H1 (cell line): ENCODE results near the gene SBF2. TPM values are rescaled to one million over a fixed set of nuclear protein-coding genes. Genes with fewer than 3 reads are reported as not detected.

Experiments used
- CTCF ChIA-PET: fragments of 300-600 bp; sonication (Branson Sonifier 250); formaldehyde crosslinking; loops from one replicate; lab custom pipeline; 2021; ENCODE audit not compliant: partially characterized antibody; lab: Charles Lee
- POLR2A ChIA-PET: fragments of 300-600 bp; sonication (Branson Sonifier 250); formaldehyde crosslinking; loops from one replicate; lab custom pipeline; 2021; ENCODE audit warnings: inconsistent platforms; ENCODE audit not compliant: partially characterized antibody; lab: Charles Lee
- DNase-seq, 2 experiments: peaks; one replicate each; pipeline versions ENCODE4 v3.0.0 to v3.0.0-alpha.2; 2010 to 2022; ENCODE audit warnings: low spot score in 2 of 2, low read depth in 1 of 2, mixed read lengths in 1 of 2
- FAIRE-seq: peaks from 2 replicates; lab custom pipeline; 2011; peaks lifted over from hg19 to GRCh38; lab: Jason Lieb, UNC
- H2AFZ ChIP-seq: 2 replicates; pipeline ENCODE4 v1.8.1; 2012; ENCODE audit warnings: low read length, inconsistent platforms
- H2AK5ac ChIP-seq: 2 replicates; pipeline ENCODE4 v1.6.1; 2013; ENCODE audit warnings: low read depth, low read length
- H2BK120ac ChIP-seq: replicated peaks from 2 replicates; pipeline ENCODE3; 2013; ENCODE audit warnings: low read depth, low read length, inconsistent platforms
- H2BK12ac ChIP-seq: 2 replicates; pipeline ENCODE4 v1.6.1; 2013; ENCODE audit warnings: low read depth, low read length
- H2BK15ac ChIP-seq: 2 replicates; pipeline ENCODE4 v1.6.1; 2013; ENCODE audit warnings: low read length
- H2BK20ac ChIP-seq: 2 replicates; pipeline ENCODE4 v1.6.1; 2013; ENCODE audit warnings: low read length
- H2BK5ac ChIP-seq: 2 replicates; pipeline ENCODE4 v1.6.1; 2013; ENCODE audit warnings: low read depth, low read length
- H3K14ac ChIP-seq: 2 replicates; pipeline ENCODE4 v1.6.1; 2013; ENCODE audit warnings: inconsistent platforms; ENCODE audit not compliant: insufficient read length
- H3K18ac ChIP-seq: 2 replicates; pipeline ENCODE4 v1.6.1; 2013; ENCODE audit warnings: low read length; ENCODE audit errors: extremely low read depth
- H3K23ac ChIP-seq: 2 replicates; pipeline ENCODE4 v1.6.1; 2013; ENCODE audit warnings: inconsistent platforms; ENCODE audit not compliant: insufficient read length
- H3K23me2 ChIP-seq: 2 replicates; pipeline ENCODE4 v1.6.1; 2013; ENCODE audit warnings: low read depth, low read length
- H3K27ac ChIP-seq: 2 replicates; pipeline ENCODE4 v1.6.1; 2011; ENCODE audit warnings: low read depth, low read length, inconsistent platforms
- H3K27me3 ChIP-seq, 4 experiments: replicated peaks in 1 of 4; 1 replicate in 1 of 4; 2 replicates in 3 of 4; pipeline versions ENCODE4 v1.6.1 to v1.8.1; 2011 to 2013; ENCODE audit warnings: low read length in 3 of 4, mild to moderate bottlenecking in 3 of 4, inconsistent platforms in 2 of 4, mixed read lengths in 2 of 4, moderate library complexity in 1 of 4; ENCODE audit not compliant: control insufficient read depth in 3 of 4, insufficient read depth in 3 of 4; ENCODE audit errors: extremely low read depth in 1 of 4
- H3K36me3 ChIP-seq, 4 experiments: 2 replicates each; pipeline versions ENCODE4 v1.6.1 to v1.8.1; 2011 to 2013; ENCODE audit warnings: mild to moderate bottlenecking in 4 of 4, low read length in 3 of 4, moderate library complexity in 2 of 4, control low read depth in 1 of 4, inconsistent platforms in 1 of 4; ENCODE audit not compliant: insufficient read depth in 4 of 4, control insufficient read depth in 2 of 4
- H3K4ac ChIP-seq: replicated peaks from 2 replicates; pipeline ENCODE3; 2013; ENCODE audit warnings: low read length, low read depth, mixed read lengths, inconsistent platforms; ENCODE audit not compliant: insufficient read length
- H3K4me1 ChIP-seq, 4 experiments: replicated peaks in 1 of 4; 1 replicate in 1 of 4; 2 replicates in 3 of 4; pipeline versions ENCODE4 v1.6.1 to v1.8.1; 2011 to 2013; ENCODE audit warnings: low read length in 3 of 4, inconsistent platforms in 2 of 4, mixed read lengths in 1 of 4; ENCODE audit not compliant: insufficient read depth in 4 of 4, control insufficient read depth in 3 of 4
- H3K4me2 ChIP-seq, 2 experiments: 2 replicates each; pipeline versions ENCODE4 v1.6.1 to v1.8.1; 2011 to 2013; ENCODE audit warnings: low read depth in 2 of 2, low read length in 2 of 2, control low read depth in 1 of 2, inconsistent platforms in 1 of 2, mild to moderate bottlenecking in 1 of 2; ENCODE audit not compliant: insufficient read depth in 1 of 2
- H3K4me3 ChIP-seq, 4 experiments: fragments of 200-600, 300-600 bp in 1 of 4; sonication (generic), shearing (Covaris generic), sonication (Bioruptor Twin) in 1 of 4; 2 replicates each; pipeline versions ENCODE4 v1.5.1 to v1.8.1; 2011 to 2016; ENCODE audit warnings: low read length in 4 of 4, low read depth in 3 of 4, control low read depth in 2 of 4, inconsistent platforms in 2 of 4, mild to moderate bottlenecking in 2 of 4, mixed read lengths in 1 of 4, moderate library complexity in 1 of 4; ENCODE audit not compliant: insufficient read depth in 2 of 4; ENCODE audit errors: extremely low read depth in 1 of 4
- H3K56ac ChIP-seq: replicated peaks from 2 replicates; pipeline ENCODE3; 2013; ENCODE audit warnings: low read depth, mild to moderate bottlenecking, mixed read lengths, low read length, inconsistent platforms; ENCODE audit not compliant: insufficient read length
- H3K79me1 ChIP-seq: 2 replicates; pipeline ENCODE4 v1.6.1; 2013; ENCODE audit warnings: low read depth, low read length, control low read depth
- H3K79me2 ChIP-seq, 2 experiments: 2 replicates each; pipeline versions ENCODE4 v1.6.1 to v1.8.1; 2012 to 2013; ENCODE audit warnings: low read length in 2 of 2, mild to moderate bottlenecking in 2 of 2, inconsistent platforms in 1 of 2; ENCODE audit not compliant: insufficient read depth in 2 of 2, control insufficient read depth in 1 of 2
- H3K9ac ChIP-seq, 4 experiments: replicated peaks in 1 of 4; 1 replicate in 1 of 4; 2 replicates in 3 of 4; pipeline versions ENCODE4 v1.6.1 to v1.8.1; 2011 to 2013; ENCODE audit warnings: low read depth in 3 of 4, low read length in 3 of 4, control low read depth in 2 of 4, mild to moderate bottlenecking in 2 of 4, moderate library complexity in 2 of 4, inconsistent platforms in 1 of 4; ENCODE audit errors: extremely low read depth in 1 of 4
- H3K9me3 ChIP-seq, 2 experiments: 2 replicates each; pipeline versions ENCODE4 v1.6.1 to v1.8.1; 2012 to 2013; ENCODE audit warnings: mild to moderate bottlenecking in 2 of 2, moderate library complexity in 2 of 2, control low read depth in 1 of 2, inconsistent platforms in 1 of 2, low read depth in 1 of 2, low read length in 1 of 2, mixed read lengths in 1 of 2; ENCODE audit not compliant: insufficient read depth in 2 of 2
- H4K20me1 ChIP-seq, 2 experiments: replicated peaks in 1 of 2; 2 replicates each; pipeline versions ENCODE3 to v1.8.1; 2011 to 2013; ENCODE audit warnings: inconsistent platforms in 2 of 2, low read length in 2 of 2, mild to moderate bottlenecking in 1 of 2; ENCODE audit not compliant: insufficient read depth in 2 of 2, control insufficient read depth in 1 of 2
- H4K5ac ChIP-seq: 2 replicates; pipeline ENCODE4 v1.6.1; 2013; ENCODE audit warnings: low read length, low read depth, mixed read lengths, inconsistent platforms; ENCODE audit not compliant: insufficient read length
- H4K8ac ChIP-seq: 2 replicates; pipeline ENCODE4 v1.8.0; 2013; ENCODE audit warnings: mild to moderate bottlenecking, moderate library complexity, low read length, inconsistent platforms; ENCODE audit not compliant: insufficient read depth; ENCODE audit errors: extremely low read depth
- H4K91ac ChIP-seq: replicated peaks from 2 replicates; pipeline ENCODE3; 2013; ENCODE audit warnings: low read length, mixed read lengths, inconsistent platforms; ENCODE audit not compliant: insufficient read length
- BCL11A ChIP-seq, 2 experiments: IDR thresholded peaks; one replicate each; pipeline ENCODE4 v1.6.1; 2011; ENCODE audit warnings: low read depth in 2 of 2, low read length in 2 of 2, mild to moderate bottlenecking in 2 of 2
- CBX8 ChIP-seq: fragments of 300-800, 300-1000 bp; sonication (generic); IDR thresholded peaks from 2 replicates; pipeline ENCODE4 v1.7.1; 2016; ENCODE audit warnings: low read depth, low read length, borderline replicate concordance
- E2F6 ChIP-seq: IDR thresholded peaks from 2 replicates; pipeline ENCODE4 v1.6.1; 2012; ENCODE audit warnings: inconsistent platforms
- GABPA ChIP-seq: IDR thresholded peaks from 2 replicates; pipeline ENCODE4 v1.6.1; 2011; ENCODE audit warnings: mild to moderate bottlenecking, low read length, moderate library complexity, borderline replicate concordance; ENCODE audit not compliant: insufficient read depth
- HDAC2 ChIP-seq, 2 experiments: fragments of 300-600 bp in 1 of 2; sonication (generic) in 1 of 2; IDR thresholded peaks; 2 replicates each; pipeline ENCODE4 v1.6.1; 2011 to 2012; ENCODE audit warnings: low read depth in 2 of 2, low read length in 2 of 2, mild to moderate bottlenecking in 2 of 2, moderate library complexity in 2 of 2, borderline replicate concordance in 1 of 2, inconsistent platforms in 1 of 2
- MAX ChIP-seq: IDR thresholded peaks from 2 replicates; pipeline ENCODE4 v1.6.1; 2012; ENCODE audit warnings: inconsistent platforms
- POLR2A ChIP-seq, 2 experiments: IDR thresholded peaks; 1 replicate in 1 of 2; 2 replicates in 1 of 2; pipeline ENCODE4 v1.6.1; 2011; ENCODE audit warnings: low read depth in 2 of 2, low read length in 2 of 2, mild to moderate bottlenecking in 2 of 2; ENCODE audit errors: control extremely low read depth in 1 of 2
- RBBP5 ChIP-seq: IDR thresholded peaks from 2 replicates; pipeline ENCODE4 v1.7.1; 2012; ENCODE audit warnings: low read depth, mild to moderate bottlenecking, inconsistent platforms, low read length, moderate library complexity, borderline replicate concordance
- SIRT6 ChIP-seq: IDR thresholded peaks from one replicate; pipeline ENCODE4 v1.7.1; 2012; ENCODE audit warnings: low read length, inconsistent platforms
- SP1 ChIP-seq: IDR thresholded peaks from 2 replicates; pipeline ENCODE4 v1.6.1; 2011; ENCODE audit warnings: low read depth, low read length
- SUZ12 ChIP-seq: fragments of 200-600 bp; sonication (generic); IDR thresholded peaks from 2 replicates; pipeline ENCODE4 v1.6.1; 2012; ENCODE audit warnings: mild to moderate bottlenecking, inconsistent platforms, low read length, moderate library complexity, mixed read lengths
- TCF12 ChIP-seq: IDR thresholded peaks from 2 replicates; pipeline ENCODE4 v1.6.1; 2011; ENCODE audit warnings: low read depth, mild to moderate bottlenecking, low read length
- YY1 ChIP-seq: IDR thresholded peaks from 2 replicates; pipeline ENCODE4 v1.6.1; 2011; ENCODE audit warnings: low read depth, mild to moderate bottlenecking, low read length
- WGBS, 2 experiments: shearing (Covaris generic) in 1 of 2; methylation state at CpG; one replicate each; pipeline versions ENCODE4 v1.1.6 to v1.1.7; 2013 to 2015; ENCODE audit warnings: low lambda C conversion rate in 2 of 2, mixed read lengths in 2 of 2, inconsistent platforms in 1 of 2, low coverage in 1 of 2, missing lambda C conversion rate in 1 of 2; ENCODE audit not compliant: insufficient replicate concordance in 2 of 2, insufficient coverage in 1 of 2, insufficient read length in 1 of 2; ENCODE audit errors: extremely low coverage in 1 of 2, missing lambda C conversion rate in 1 of 2; 5-methylcytosine and 5-hydroxymethylcytosine counted together
- polyA plus RNA-seq, 7 experiments: library from polyadenylated mRNA; depleted of rRNA in 3 of 7; stranded (reverse) in 5 of 7; unstranded in 2 of 7; fragments of >200 nt in 5 of 7; fragments of 200-250 nt in 2 of 7; gene quantifications; 1 replicate in 5 of 7; 2 replicates in 1 of 7; 4 replicates in 1 of 7; pipeline versions ENCODE4 v1.2.1 to v1.2.3, GENCODE V29; 2011 to 2013; ENCODE audit warnings: missing spikeins in 2 of 7, mixed read lengths in 2 of 7
- total RNA-seq: library from RNA; stranded (reverse); fragmentation: NEBNext Ultra II Directional; extraction: Animal tissue kit (Norgen Biotek cat#: 25700); gene quantifications from 2 replicates; pipeline ENCODE4 v1.2.1, GENCODE V29; 2021

SBF2 gene
- total and polyA plus RNA-seq, 2 of the 8 experiments (the other 6 are each of a cell fraction or from before 2014, with no cell fraction given): 36.7 to 50.5 TPM

- DNase-seq: no peak
- Histone ChIP-seq H2BK12ac (no peak overlapping the region), H3K79me1 (0 out of 2 replicates have a peak, but pooled peaks cover 2% of the 10 kb centered on the region), H3K23ac (no peak overlapping the region), H4K5ac (no peak overlapping the region), H3K36me3 (peaks cover 14 to 54% (median 29%) of the 10 kb centered on the region in 4 experiments), H3K14ac (no peak overlapping the region), H2BK120ac (no peak overlapping the region), H2AFZ (no peak overlapping the region), H2BK15ac (no peak overlapping the region), H2AK5ac (no peak overlapping the region), H4K91ac (no peak overlapping the region), H2BK5ac (no peak overlapping the region), H4K8ac (no peak overlapping the region), H3K9ac (no peak overlapping the region), H3K9me3 (no peaks in the 10 kb centered on the region), H2BK20ac (no peak overlapping the region), H4K20me1 (no peaks in the 10 kb centered on the region), H3K56ac (no peak overlapping the region), H3K23me2 (no peaks in the 10 kb centered on the region), H3K4ac (no peak overlapping the region), H3K4me3 (no peak overlapping the region), H3K27me3 (no peaks in the 10 kb centered on the region), H3K79me2 (no peaks in the 10 kb centered on the region), H3K4me1 (no peaks in the 10 kb centered on the region), H3K18ac (no peak overlapping the region), H3K4me2 (no peak overlapping the region), H3K27ac (no peak overlapping the region)
- 94% methylated on average over 2 of the region's 2 CpGs; no CpG with 5 or more reads in 1 of the 2 experiments for WGBS, 2 experiments
- ChIA-PET CTCF (interaction anchor here (1.5 to 2.7 kb wide), 2 partner anchors 12 to 123 kb away, joined by 4 to 23 read pairs; no protein-coding TSS in a partner anchor), POLR2A (no interaction called here)
- no peak for FAIRE-seq
- no peak for TF ChIP-seq YY1
- TF ChIP-seq GABPA: no peak
- no peak for TF ChIP-seq SUZ12
- no peak for TF ChIP-seq BCL11A (IDR thresholded peaks at IDR 0.05; ENCODE audit: low read depth in 2 of 2, low read length in 2 of 2)
- no peak for TF ChIP-seq TCF12
- no peak for TF ChIP-seq POLR2A (IDR thresholded peaks at IDR 0.05; ENCODE audit: control extremely low read depth in 1 of 2, low read depth in 2 of 2, low read length in 2 of 2)
- TF ChIP-seq E2F6: no peak
- no peak for TF ChIP-seq SP1
- TF ChIP-seq HDAC2 (IDR thresholded peaks at IDR 0.05; ENCODE audit: borderline replicate concordance in 1 of 2, low read depth in 2 of 2, low read length in 2 of 2): no peak
- no peak for TF ChIP-seq SIRT6
- no peak for TF ChIP-seq RBBP5
- TF ChIP-seq CBX8: no peak
- no peak for TF ChIP-seq MAX
Observed at GRCh38 chr11:9735919-9736318, 558.1 kb downstream of the SBF2 start.
